HG03025 (cell line): ENCODE results near the gene DHRS4L2.
"Not testable (repeated sequence)": the region's sequence is repeated elsewhere in the genome, so short reads cannot be mapped to it uniquely, and the experiment has no call there.

Experiments
- ATAC-seq: cut with Tn5 transposase; IDR thresholded peaks from one replicate; pipeline ENCODE4 v1.9.1; 2021; ENCODE audit warnings: mild to moderate bottlenecking, moderate library complexity; ENCODE audit not compliant: unreplicated experiment, low FRiP score

The DHRS4L2 gene

GRCh38 chr14:23988607-23989363 is at the start of gene DHRS4L2:
TSS of gene DHRS4L2 (plus strand) at chr14:23988929. CDS start at chr14:23988948, 19 bp downstream.
- ATAC-seq: peak; percentile 80

DNA sequence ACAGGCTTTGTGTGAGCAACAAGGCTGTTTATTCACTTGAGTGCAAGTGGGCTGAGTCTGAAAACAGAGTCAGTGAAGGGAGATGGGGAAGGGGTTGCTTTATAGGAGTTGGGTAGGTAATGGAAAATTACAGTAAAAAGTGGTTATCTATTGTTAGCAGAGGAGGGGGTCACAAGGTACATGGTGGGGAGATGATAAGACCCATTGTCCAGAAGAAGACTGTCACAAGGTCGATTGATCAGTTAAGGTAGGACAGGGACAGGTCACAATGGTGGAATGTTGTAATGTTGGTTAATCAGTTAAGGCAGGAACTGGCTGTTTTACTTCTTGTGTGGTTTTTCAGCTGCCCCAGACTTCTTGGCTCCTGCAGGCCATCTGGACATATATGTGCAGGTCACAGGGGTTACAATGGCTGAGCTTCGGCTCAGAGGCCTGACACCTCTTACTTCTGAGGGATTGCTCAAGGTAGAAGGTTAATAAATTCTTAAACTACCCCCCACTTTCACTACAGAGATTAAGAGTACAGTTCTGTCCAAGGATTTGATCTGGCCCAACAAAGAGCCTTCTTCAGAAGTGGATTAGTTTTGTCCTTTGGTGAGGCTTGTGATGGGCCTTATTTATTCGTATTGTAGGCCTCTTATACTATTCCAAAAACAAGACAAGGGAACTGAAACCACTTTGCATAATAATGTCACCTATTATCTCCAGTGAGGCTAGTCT is 49.0 kb upstream of the DHRS4L2 start:
- no peak for ATAC-seq

DNA sequence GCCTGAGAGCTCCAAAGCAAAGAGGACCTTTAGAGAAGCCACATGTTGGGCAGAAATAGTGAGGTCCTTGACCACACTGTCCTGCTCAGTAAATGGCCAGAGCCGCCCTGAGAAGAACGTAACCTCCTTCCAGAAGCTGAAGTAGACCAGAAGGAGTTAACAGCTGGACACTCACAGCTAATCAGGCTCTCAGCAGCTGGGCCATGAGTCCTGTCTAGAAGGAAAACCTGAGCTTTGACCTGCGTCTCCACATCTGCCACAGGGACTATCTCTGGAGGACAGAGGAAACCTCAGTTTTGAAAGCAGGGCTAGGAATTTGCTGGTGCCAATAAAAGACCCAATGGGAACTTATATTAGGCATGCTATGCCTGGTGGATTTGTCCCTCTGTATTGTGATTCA is 47.5 kb upstream of the DHRS4L2 start:
- no peak for ATAC-seq

DNA sequence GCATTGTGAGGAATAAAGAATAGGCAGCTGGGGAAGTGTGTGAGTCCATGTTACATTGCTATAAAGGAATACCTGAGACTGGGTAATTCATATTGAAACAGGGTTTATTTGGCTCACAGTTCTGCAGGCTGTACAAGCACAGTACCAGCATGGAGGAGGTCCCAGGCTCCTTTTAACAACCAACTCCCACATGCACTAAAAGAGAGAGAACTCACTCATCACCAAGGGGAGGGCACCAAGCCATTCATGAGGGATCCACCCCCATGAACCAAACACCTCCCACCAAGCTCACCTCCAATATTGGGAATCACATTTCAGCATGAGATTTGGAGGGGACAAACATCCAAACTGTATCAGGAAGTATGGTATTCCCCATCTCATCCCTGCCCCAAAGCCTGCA is 47.1 kb upstream of the DHRS4L2 start:
- ATAC-seq: no peak

DNA sequence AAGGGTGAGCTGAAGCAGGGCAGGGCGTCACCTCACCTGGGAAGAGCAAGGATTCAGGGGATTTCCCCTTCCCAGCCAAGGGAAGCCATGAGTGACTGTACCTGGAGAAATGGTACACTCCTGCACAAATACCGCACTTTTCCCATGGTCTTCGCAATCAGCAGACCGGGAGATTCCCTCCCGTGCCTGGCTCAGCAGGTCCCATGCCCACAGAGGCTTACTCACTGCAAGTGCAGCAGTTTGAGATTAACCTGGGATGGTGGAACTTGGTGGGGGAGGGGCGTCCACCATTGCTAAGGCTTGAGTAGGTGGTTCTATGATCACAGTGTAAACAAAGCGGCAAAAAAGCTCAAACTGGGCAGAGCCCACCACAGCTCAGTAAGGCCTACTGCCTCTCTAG is 46.1 kb upstream of the DHRS4L2 start:
- ATAC-seq: no peak

DNA sequence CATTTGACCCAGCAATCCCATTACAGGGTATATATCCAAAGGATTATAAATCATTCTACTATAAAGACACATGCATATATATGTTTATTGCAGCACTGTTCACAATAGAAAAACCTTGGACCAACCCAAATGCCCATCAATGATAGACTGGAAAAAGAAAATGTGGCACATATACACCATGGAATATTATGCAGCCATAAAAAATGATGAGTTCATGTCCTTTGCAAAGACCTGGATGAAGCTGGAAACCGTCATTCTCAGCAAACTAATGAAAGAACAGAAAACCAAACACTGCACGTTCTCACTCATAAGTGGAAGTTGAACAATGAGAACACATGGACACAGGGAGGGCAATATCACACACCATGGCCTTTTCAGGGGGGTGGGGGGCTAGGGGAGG is 39.7 kb upstream of the DHRS4L2 start:
- ATAC-seq: not testable (repeated sequence)

GRCh38 chr14:23950411-23951135 is 38.2 kb upstream of the DHRS4L2 start:
- ATAC-seq: no peak

- ATAC-seq: not testable (repeated sequence)
Observed at GRCh38 chr14:23951136-23951466, 37.6 kb upstream of the DHRS4L2 start.

DNA sequence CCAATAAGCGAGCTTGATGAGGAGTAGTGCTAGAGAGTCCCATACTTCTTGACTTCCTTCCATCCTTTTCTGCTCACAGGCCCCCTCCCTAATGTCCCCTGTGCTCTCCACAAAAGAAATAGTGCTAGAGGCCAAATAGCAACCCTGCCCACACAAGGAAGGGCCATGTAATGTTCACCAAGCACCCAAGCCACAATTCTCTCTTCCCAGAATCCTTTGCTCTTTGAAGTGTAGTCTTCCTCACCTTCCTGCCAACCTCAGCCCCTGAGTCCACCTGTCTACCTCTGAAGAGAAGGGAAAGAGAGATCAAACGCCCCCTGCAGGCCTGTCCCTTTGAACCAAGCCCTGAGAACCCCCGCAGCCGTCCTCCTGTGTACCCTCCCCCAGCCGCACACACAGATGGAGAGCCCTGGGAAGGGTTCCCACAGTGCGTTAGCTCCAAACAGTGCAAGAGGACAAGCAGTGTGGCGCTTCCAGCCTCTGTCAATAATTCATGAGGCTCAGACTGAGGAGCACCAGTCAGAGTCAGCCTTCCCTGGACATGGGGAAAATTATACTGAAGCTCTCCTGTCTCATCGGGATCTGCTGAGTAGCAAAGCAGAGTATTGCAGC is 37.0 kb upstream of the DHRS4L2 start:
- ATAC-seq: no peak

- not testable (repeated sequence) for ATAC-seq
Observed at GRCh38 chr14:23953116-23953463, 35.6 kb upstream of the DHRS4L2 start.

- peak; percentile 94 for ATAC-seq
Observed at GRCh38 chr14:23953464-23954278, 35.1 kb upstream of the DHRS4L2 start, which contains the start of gene DHRS4. TSS of gene DHRS4 (plus strand) at chr14:23953770. CDS start at chr14:23953789, 19 bp downstream.

DNA sequence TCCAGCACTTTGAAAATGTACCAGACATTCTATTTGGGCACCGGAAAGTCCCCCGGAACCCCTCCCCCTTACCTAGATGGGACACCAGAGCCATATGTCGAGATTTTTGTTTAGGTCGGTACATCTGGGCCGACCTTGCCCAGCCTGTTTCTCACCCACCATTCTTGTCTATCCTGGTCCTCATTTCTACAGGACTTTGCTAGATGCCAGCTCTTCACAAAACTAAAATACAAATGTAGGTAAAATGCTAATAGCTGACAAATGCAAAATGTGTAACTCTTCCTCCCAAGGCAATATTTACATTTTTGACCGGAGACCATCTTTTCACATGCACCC is 34.5 kb upstream of the DHRS4L2 start:
- ATAC-seq: not testable (repeated sequence)

GRCh38 chr14:23954965-23955364 is 33.8 kb upstream of the DHRS4L2 start:
- not testable (repeated sequence) for ATAC-seq

- not testable (repeated sequence) for ATAC-seq
Observed at GRCh38 chr14:23955811-23956210, 32.9 kb upstream of the DHRS4L2 start.

- ATAC-seq: not testable (repeated sequence)
Observed at GRCh38 chr14:23957913-23958569, 30.7 kb upstream of the DHRS4L2 start.

DNA sequence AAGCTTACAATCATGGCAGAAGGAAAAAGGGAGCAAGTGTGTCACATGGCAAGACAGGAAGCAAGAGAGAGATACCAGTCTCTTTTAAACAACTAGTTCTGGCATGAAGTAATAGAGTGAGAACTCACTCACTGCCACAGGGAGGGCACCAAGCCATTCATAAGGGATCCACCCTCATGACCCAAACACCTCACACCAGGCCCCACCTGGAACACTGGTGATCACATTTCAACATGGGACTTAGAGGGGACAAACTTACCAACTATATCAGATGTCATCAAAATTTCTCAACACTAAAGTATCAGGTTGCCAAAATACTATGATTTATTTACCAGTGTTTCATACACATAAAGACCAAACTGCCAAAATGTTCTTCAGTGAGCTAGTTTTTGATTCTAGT is 27.8 kb upstream of the DHRS4L2 start:
- not testable (repeated sequence) for ATAC-seq

- not testable (repeated sequence) for ATAC-seq
Observed at GRCh38 chr14:23961704-23962103, 27.0 kb upstream of the DHRS4L2 start.

DNA sequence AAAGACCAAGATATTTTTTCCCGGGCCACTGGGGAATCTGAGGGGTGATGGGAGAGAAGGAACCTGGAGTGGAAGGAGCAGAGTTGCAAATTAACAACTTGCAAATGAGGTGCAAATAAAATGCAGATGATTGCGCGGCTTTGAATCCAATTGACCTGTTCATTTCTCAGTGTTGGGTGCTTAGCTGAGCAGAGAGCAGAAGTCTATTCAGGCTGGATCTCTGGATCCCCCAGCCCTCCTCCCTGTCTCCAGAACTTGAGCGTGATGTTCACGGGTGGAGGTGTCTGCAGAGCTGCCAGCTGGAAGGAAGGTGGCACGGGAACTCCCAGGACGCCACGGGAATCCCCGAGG is 19.6 kb upstream of the DHRS4L2 start:
- not testable (repeated sequence) for ATAC-seq

DNA sequence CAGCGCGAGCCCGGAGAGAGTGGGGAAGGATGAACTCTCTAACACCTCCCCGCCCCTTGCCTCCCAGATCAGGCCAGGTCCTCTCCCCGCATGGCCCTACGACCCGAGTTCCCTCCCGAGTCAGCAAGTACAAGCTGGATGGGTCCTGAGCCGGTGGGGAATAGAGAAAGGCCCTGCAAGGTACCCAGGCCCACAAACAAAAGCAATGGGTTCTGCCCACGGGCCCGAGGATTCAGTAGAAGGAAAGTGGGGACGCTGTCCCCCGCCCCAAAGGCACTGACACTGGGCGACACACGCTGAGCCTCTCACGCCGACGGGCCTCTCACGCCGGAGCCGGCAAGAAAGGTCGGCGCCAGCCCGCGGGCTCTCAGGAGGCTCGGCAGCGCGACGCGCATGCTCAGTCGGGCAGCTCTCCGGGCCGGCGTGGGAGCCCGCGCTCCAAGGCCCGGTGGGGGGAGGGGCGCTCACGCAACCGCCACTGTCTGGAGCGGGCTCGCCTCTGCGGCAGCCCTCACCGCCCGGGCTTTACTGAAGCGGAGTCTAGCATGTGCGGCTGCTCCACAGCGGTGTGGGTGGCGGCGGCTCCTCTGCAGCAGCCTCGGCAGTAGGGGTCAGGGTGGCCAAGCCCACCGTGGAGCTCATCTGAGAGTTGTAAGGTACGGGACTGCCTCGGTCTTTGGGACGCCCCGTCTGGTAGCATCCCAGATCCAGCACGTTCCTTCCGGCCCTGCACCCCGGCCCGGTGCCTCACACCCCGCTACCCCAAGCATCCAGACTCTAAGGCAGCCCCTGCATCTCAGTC is 19.0 kb upstream of the DHRS4L2 start:
- peak; percentile 63 for ATAC-seq
